Calu3 (cell line): Measurements from ENCODE around the gene CDK17. TPM values are rescaled to one million over a fixed set of nuclear protein-coding genes. Genes with fewer than 3 reads are reported as not detected.

Experiments used
- BruUV-seq: library from RNA; stranded (reverse); fragments of 400-500 nt; replicated peaks from 2 replicates; lab custom pipeline; 2021; lab: Mats Ljungman, UMichigan
- CTCF ChIA-PET: fragments of 300-600 bp; sonication (Branson Sonifier 250); formaldehyde crosslinking; loops from one replicate; lab custom pipeline; 2022; ENCODE audit warnings: antibody characterized with exemption; lab: Charles Lee
- DNase-seq: peaks from one replicate; pipeline ENCODE4 v3.0.0; 2022
- H3K27ac Mint-ChIP-seq: one replicate; pipeline ENCODE4 v1.8.0; 2022; ENCODE audit warnings: mixed read lengths; ENCODE audit not compliant: unreplicated experiment
- H3K27me3 Mint-ChIP-seq: one replicate; pipeline ENCODE4 v1.8.0; 2022; ENCODE audit warnings: mixed read lengths; ENCODE audit not compliant: unreplicated experiment
- H3K36me3 Mint-ChIP-seq: one replicate; pipeline ENCODE4 v1.8.0; 2022; ENCODE audit warnings: mild to moderate bottlenecking, moderate library complexity, mixed read lengths; ENCODE audit not compliant: insufficient read depth, unreplicated experiment
- H3K4me1 Mint-ChIP-seq: one replicate; pipeline ENCODE4 v1.8.0; 2022; ENCODE audit warnings: mild to moderate bottlenecking, low read depth, mixed read lengths; ENCODE audit not compliant: unreplicated experiment
- H3K4me3 Mint-ChIP-seq: one replicate; pipeline ENCODE4 v1.8.0; 2022; ENCODE audit warnings: mild to moderate bottlenecking, low read depth, moderate library complexity, mixed read lengths; ENCODE audit not compliant: unreplicated experiment
- H3K9me3 Mint-ChIP-seq: one replicate; pipeline ENCODE4 v1.8.0; 2022; ENCODE audit warnings: low read depth, mixed read lengths; ENCODE audit not compliant: unreplicated experiment
- CTCF ChIP-seq: fragments of 200-600 bp; IDR thresholded peaks from one replicate; pipeline ENCODE4 v1.8.0; 2022; ENCODE audit warnings: antibody characterized with exemption; ENCODE audit not compliant: unreplicated experiment
- intact Hi-C: fragments of 100-400 bp; cut with micrococcal nuclease; formaldehyde crosslinking; loops from one replicate; pipeline ENCODE4 v1.10.0; 2022; ENCODE audit not compliant: unreplicated experiment
- total RNA-seq: library from RNA; stranded (reverse); gene quantifications from 2 replicates; pipeline ENCODE4 v1.2.3, GENCODE V29; 2022

Gene CDK17
- total RNA-seq, 1 experiment from 2014 or later = 28.8 TPM

- no TSS peak for BruUV-seq
- H3K36me3 Mint-ChIP-seq = peaks cover 16% of the 10 kb centered on the region
- CTCF ChIA-PET = no interaction called here
- H3K4me1 Mint-ChIP-seq = no peaks in the 10 kb centered on the region
- H3K9me3 Mint-ChIP-seq = no peaks in the 10 kb centered on the region
- no peaks in the 10 kb centered on the region for H3K27me3 Mint-ChIP-seq
- intact Hi-C loops = no loop called here
- no peak for DNase-seq
- no peak overlapping the region for H3K4me3 Mint-ChIP-seq
- no peak for TF ChIP-seq CTCF
- H3K27ac Mint-ChIP-seq = no peak overlapping the region
These were observed 98.5 kb downstream of the CDK17 start for GRCh38 chr12:96301732-96302131.

GRCh38 chr12:96300064-96300463 is 100.2 kb downstream of the CDK17 start:
- Mint-ChIP-seq H3K27me3 (no peaks in the 10 kb centered on the region), H3K4me3 (no peak overlapping the region), H3K36me3 (peaks cover 19% of the 10 kb centered on the region), H3K4me1 (no peaks in the 10 kb centered on the region), H3K9me3 (no peaks in the 10 kb centered on the region), H3K27ac (no peak overlapping the region)
- DNase-seq = no peak
- CTCF ChIA-PET = no interaction called here
- no TSS peak for BruUV-seq
- intact Hi-C loops = no loop called here
- no peak for TF ChIP-seq CTCF

- H3K4me1 Mint-ChIP-seq = no peaks in the 10 kb centered on the region
- CTCF ChIA-PET = interaction anchor here (0.7 kb wide), 1 partner anchor 219 kb away, joined by 5 read pairs; no protein-coding TSS in a partner anchor
- H3K9me3 Mint-ChIP-seq = no peaks in the 10 kb centered on the region
- no peak overlapping the region for H3K27ac Mint-ChIP-seq
- no TSS peak for BruUV-seq
- H3K36me3 Mint-ChIP-seq = peaks cover 19% of the 10 kb centered on the region
- no peak overlapping the region for H3K4me3 Mint-ChIP-seq
- H3K27me3 Mint-ChIP-seq = no peaks in the 10 kb centered on the region
- DNase-seq = no peak
- intact Hi-C loops = loop anchor here (10.0 kb wide), 1 partner anchor 97 kb away; no protein-coding TSS in a partner anchor
- TF ChIP-seq CTCF = no peak
These were observed 102.7 kb downstream of the CDK17 start for GRCh38 chr12:96297504-96297903.

GRCh38 chr12:96295532-96296160 is 104.6 kb downstream of the CDK17 start:
- no TSS peak for BruUV-seq
- intact Hi-C loops = loop anchor here (10.0 kb wide), 1 partner anchor 99 kb away; no protein-coding TSS in a partner anchor
- no peak for DNase-seq
- Mint-ChIP-seq H3K36me3 (peaks cover 19% of the 10 kb centered on the region), H3K4me1 (no peaks in the 10 kb centered on the region), H3K9me3 (no peaks in the 10 kb centered on the region), H3K27me3 (no peaks in the 10 kb centered on the region), H3K27ac (no peak overlapping the region), H3K4me3 (no peak overlapping the region)
- CTCF ChIA-PET = interaction anchor here (0.6 to 0.7 kb wide), 2 partner anchors 11 to 55 kb away, joined by 4 to 5 read pairs; no protein-coding TSS in a partner anchor
- TF ChIP-seq CTCF = no peak
